ENCODE measurements around the gene TAOK3.

Gene TAOK3

DNA sequence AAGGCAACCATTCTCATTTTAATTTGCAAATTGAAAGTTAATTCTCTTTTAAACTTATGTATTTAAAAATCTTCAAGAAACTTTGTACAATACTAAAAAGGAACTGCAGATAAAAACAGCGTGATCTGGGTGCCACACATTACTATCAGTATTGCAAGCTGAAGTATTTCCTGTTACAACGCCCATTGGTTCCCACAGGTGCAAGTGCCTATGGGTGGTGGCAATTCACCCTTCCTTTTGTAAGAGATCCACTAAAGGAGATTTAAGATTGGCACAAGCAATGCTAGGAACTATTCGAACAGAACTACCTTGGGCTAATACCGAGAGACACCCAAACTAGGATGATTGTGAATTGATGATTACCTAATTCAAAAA is 13.2 kb downstream of the TAOK3 start:
- TF ChIP-seq EZH2 (IDR thresholded peaks at IDR 0.05; ENCODE audit: borderline replicate concordance, low read length): no peak
- TF ChIP-seq, protein P1, sequence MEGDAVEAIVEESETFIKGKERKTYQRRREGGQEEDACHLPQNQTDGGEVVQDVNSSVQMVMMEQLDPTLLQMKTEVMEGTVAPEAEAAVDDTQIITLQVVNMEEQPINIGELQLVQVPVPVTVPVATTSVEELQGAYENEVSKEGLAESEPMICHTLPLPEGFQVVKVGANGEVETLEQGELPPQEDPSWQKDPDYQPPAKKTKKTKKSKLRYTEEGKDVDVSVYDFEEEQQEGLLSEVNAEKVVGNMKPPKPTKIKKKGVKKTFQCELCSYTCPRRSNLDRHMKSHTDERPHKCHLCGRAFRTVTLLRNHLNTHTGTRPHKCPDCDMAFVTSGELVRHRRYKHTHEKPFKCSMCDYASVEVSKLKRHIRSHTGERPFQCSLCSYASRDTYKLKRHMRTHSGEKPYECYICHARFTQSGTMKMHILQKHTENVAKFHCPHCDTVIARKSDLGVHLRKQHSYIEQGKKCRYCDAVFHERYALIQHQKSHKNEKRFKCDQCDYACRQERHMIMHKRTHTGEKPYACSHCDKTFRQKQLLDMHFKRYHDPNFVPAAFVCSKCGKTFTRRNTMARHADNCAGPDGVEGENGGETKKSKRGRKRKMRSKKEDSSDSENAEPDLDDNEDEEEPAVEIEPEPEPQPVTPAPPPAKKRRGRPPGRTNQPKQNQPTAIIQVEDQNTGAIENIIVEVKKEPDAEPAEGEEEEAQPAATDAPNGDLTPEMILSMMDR (IDR thresholded peaks at IDR 0.05; ENCODE audit: low read length): no peak
- no peaks in the 10 kb centered on the region for H3K9me3 ChIP-seq (ENCODE audit: low read length)
- H3K27ac ChIP-seq (ENCODE audit: low read depth, low read length, poor library complexity, severe bottlenecking): peak overlapping the region; percentile 81
- peak overlapping the region; percentile 81 for H3K9ac ChIP-seq (ENCODE audit: low read length)
- peak overlapping the region; percentile 75; the same call in 1 of the 2 replicates for H2AFZ ChIP-seq (ENCODE audit: low read length)
- H3K4me1 ChIP-seq (ENCODE audit: insufficient read depth, low read length, severe bottlenecking): peaks cover 43% of the 10 kb centered on the region
- H4K20me1 ChIP-seq (ENCODE audit: insufficient read depth, low read length): no peaks in the 10 kb centered on the region
- H3K4me3 ChIP-seq (ENCODE audit: low read depth, low read length, poor library complexity, severe bottlenecking): peak overlapping the region; percentile 70
- H3K9me2 ChIP-seq (ENCODE audit: low read depth, low read length): no peaks in the 10 kb centered on the region
- no peaks in the 10 kb centered on the region for H3F3A ChIP-seq (ENCODE audit: insufficient read depth, low read length)
- H3K4me2 ChIP-seq (ENCODE audit: low read length): peak overlapping the region; percentile 75
- H3K27me3 ChIP-seq (ENCODE audit: insufficient read depth, low read length): no peaks in the 10 kb centered on the region
- peaks cover 35% of the 10 kb centered on the region for H3K79me2 ChIP-seq (ENCODE audit: insufficient read depth, low read length)
- H3K36me3 ChIP-seq (ENCODE audit: insufficient read depth, low read length): peaks cover 10% of the 10 kb centered on the region

DNA sequence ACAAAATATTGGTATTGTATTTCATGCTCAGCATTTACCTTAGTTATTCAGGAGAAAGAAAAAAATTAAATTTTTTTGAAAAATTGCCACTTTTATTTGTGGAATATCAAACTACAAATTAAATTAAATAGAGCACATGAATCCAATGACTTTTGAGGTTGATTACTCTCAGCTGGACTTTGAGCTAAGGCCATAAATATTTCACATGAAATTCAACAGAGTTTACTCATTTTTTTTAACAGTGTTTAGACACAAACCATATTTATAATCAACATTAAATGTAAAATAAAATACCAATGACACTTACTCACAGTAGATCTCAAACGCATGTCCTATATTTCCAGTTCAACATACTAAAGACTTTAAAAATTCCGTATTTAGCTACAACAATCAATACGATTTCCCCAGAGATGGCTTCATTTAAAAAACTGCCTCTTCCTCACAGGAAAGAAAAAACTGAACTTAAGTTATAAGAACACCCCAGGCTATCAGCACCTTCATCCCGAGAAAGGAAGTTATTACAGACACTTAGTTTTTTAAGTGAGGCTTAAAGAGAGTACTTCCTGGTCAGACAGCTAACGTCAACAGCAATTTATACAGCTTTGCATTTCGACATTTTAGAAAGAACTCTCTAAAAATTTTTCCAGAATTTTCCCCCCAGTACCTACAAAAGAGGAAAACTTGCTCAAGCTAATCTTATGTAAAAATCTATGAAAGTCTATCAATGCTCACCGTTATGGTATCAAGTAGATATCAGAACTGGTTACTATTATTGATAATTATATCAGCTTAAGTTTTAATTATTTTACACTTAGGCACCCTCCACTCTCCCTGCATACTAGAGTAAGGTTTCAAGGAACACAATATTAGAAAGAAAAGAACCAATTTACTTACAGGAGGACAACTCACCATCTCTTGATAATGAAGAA is 13.8 kb downstream of the TAOK3 start:
- no peaks in the 10 kb centered on the region for H3K9me2 ChIP-seq (ENCODE audit: low read depth, low read length)
- peaks cover 39% of the 10 kb centered on the region for H3K79me2 ChIP-seq (ENCODE audit: insufficient read depth, low read length)
- peak overlapping the region; percentile 70 for H3K4me3 ChIP-seq (ENCODE audit: low read depth, low read length, poor library complexity, severe bottlenecking)
- H3K9ac ChIP-seq (ENCODE audit: low read length): peak overlapping the region; percentile 81
- no peaks in the 10 kb centered on the region for H3F3A ChIP-seq (ENCODE audit: insufficient read depth, low read length)
- TF ChIP-seq, protein P1 (IDR thresholded peaks at IDR 0.05; ENCODE audit: low read length): no peak
- TF ChIP-seq EZH2 (IDR thresholded peaks at IDR 0.05; ENCODE audit: borderline replicate concordance, low read length): no peak
- H3K36me3 ChIP-seq (ENCODE audit: insufficient read depth, low read length): peaks cover 16% of the 10 kb centered on the region
- H3K4me2 ChIP-seq (ENCODE audit: low read length): peak overlapping the region; percentile 75
- peak overlapping the region; percentile 81 for H3K27ac ChIP-seq (ENCODE audit: low read depth, low read length, poor library complexity, severe bottlenecking)
- no peaks in the 10 kb centered on the region for H3K9me3 ChIP-seq (ENCODE audit: low read length)
- peaks cover 43% of the 10 kb centered on the region for H3K4me1 ChIP-seq (ENCODE audit: insufficient read depth, low read length, severe bottlenecking)
- no peaks in the 10 kb centered on the region for H4K20me1 ChIP-seq (ENCODE audit: insufficient read depth, low read length)
- H3K27me3 ChIP-seq (ENCODE audit: insufficient read depth, low read length): no peaks in the 10 kb centered on the region
- peak overlapping the region; percentile 75; the same call in 1 of the 2 replicates for H2AFZ ChIP-seq (ENCODE audit: low read length)

- Histone ChIP-seq H3F3A (ENCODE audit: insufficient read depth, low read length) (no peaks in the 10 kb centered on the region), H4K20me1 (ENCODE audit: insufficient read depth, low read length) (no peaks in the 10 kb centered on the region), H3K36me3 (ENCODE audit: insufficient read depth, low read length) (peaks cover 19% of the 10 kb centered on the region), H2AFZ (ENCODE audit: low read length) (no peak overlapping the region), H3K4me1 (ENCODE audit: insufficient read depth, low read length, severe bottlenecking) (peaks cover 43% of the 10 kb centered on the region), H3K9me2 (ENCODE audit: low read depth, low read length) (no peaks in the 10 kb centered on the region), H3K79me2 (ENCODE audit: insufficient read depth, low read length) (peaks cover 48% of the 10 kb centered on the region), H3K9ac (ENCODE audit: low read length) (peak overlapping the region; percentile 81), H3K27me3 (ENCODE audit: insufficient read depth, low read length) (no peaks in the 10 kb centered on the region), H3K4me2 (ENCODE audit: low read length) (peak overlapping the region; percentile 75), H3K4me3 (ENCODE audit: low read depth, low read length, poor library complexity, severe bottlenecking) (peak overlapping the region; percentile 70), H3K9me3 (ENCODE audit: low read length) (no peaks in the 10 kb centered on the region), H3K27ac (ENCODE audit: low read depth, low read length, poor library complexity, severe bottlenecking) (peak overlapping the region; percentile 81)
- no peak for TF ChIP-seq EZH2 (IDR thresholded peaks at IDR 0.05; ENCODE audit: borderline replicate concordance, low read length)
- TF ChIP-seq, protein P1 (IDR thresholded peaks at IDR 0.05; ENCODE audit: low read length): no peak
Measured at GRCh38 chr12:118358008-118358359, 14.7 kb downstream of the TAOK3 start.

Measured in OCI-LY1 (cell line).